H9 (cell line): ENCODE measurements around the gene STON2. TPM values are rescaled to one million over a fixed set of nuclear protein-coding genes. Genes with fewer than 3 reads are reported as not detected.

Source experiments
- DNase-seq: peaks from one replicate; pipeline ENCODE4 v3.0.0-alpha.2; 2017
- H2AFZ ChIP-seq: one replicate; pipeline ENCODE4 v1.6.1; 2013; ENCODE audit warnings: mild to moderate bottlenecking, low read length, control low read depth, moderate library complexity
- H2AK5ac ChIP-seq: 2 replicates; pipeline ENCODE4 v1.6.1; 2013; ENCODE audit warnings: low read length, control low read depth, mixed read lengths; ENCODE audit not compliant: insufficient read length
- H2BK120ac ChIP-seq: one replicate; pipeline ENCODE4 v1.6.1; 2013; ENCODE audit warnings: low read depth, mild to moderate bottlenecking, low read length, control low read depth, inconsistent platforms; ENCODE audit not compliant: poor library complexity, severe bottlenecking
- H2BK12ac ChIP-seq: 2 replicates; pipeline ENCODE4 v1.6.1; 2013; ENCODE audit warnings: low read length, control low read depth, mixed read lengths, low read depth; ENCODE audit not compliant: insufficient read length
- H2BK15ac ChIP-seq: 2 replicates; pipeline ENCODE4 v1.6.1; 2013; ENCODE audit warnings: low read depth, low read length, control low read depth
- H2BK20ac ChIP-seq: one replicate; pipeline ENCODE4 v1.6.1; 2013; ENCODE audit warnings: low read depth, mild to moderate bottlenecking, low read length, control low read depth, inconsistent platforms; ENCODE audit not compliant: poor library complexity, severe bottlenecking
- H2BK5ac ChIP-seq: 2 replicates; pipeline ENCODE4 v1.6.1; 2013; ENCODE audit warnings: low read length, control low read depth, mixed read lengths; ENCODE audit not compliant: insufficient read length
- H3K14ac ChIP-seq: 2 replicates; pipeline ENCODE4 v1.6.1; 2013; ENCODE audit warnings: low read length, control low read depth; ENCODE audit not compliant: insufficient read depth
- H3K18ac ChIP-seq: 2 replicates; pipeline ENCODE4 v1.6.1; 2013; ENCODE audit warnings: low read depth, mild to moderate bottlenecking, mixed read lengths, low read length, control low read depth; ENCODE audit not compliant: insufficient read length
- H3K23ac ChIP-seq: 2 replicates; pipeline ENCODE4 v1.6.1; 2013; ENCODE audit warnings: low read length, control low read depth, mixed read lengths, low read depth; ENCODE audit not compliant: insufficient read length
- H3K23me2 ChIP-seq: 2 replicates; pipeline ENCODE4 v1.6.1; 2013; ENCODE audit warnings: low read depth, mild to moderate bottlenecking, mixed read lengths, low read length, control low read depth; ENCODE audit not compliant: insufficient read length, poor library complexity, severe bottlenecking
- H3K27ac ChIP-seq: 2 replicates; pipeline ENCODE4 v1.5.1; 2013; ENCODE audit warnings: low read length, control low read depth, mixed read lengths, low read depth; ENCODE audit not compliant: insufficient read length
- H3K27me3 ChIP-seq: 2 replicates; pipeline ENCODE4 v1.6.1; 2013; ENCODE audit warnings: low read length, control low read depth, inconsistent platforms; ENCODE audit not compliant: insufficient read depth
- H3K4ac ChIP-seq: 2 replicates; pipeline ENCODE4 v1.6.1; 2013; ENCODE audit warnings: low read depth, mild to moderate bottlenecking, control low read depth, inconsistent platforms, low read length, moderate library complexity
- H3K4me1 ChIP-seq: 2 replicates; pipeline ENCODE4 v1.6.1; 2013; ENCODE audit warnings: low read length, control low read depth, inconsistent platforms; ENCODE audit not compliant: insufficient read depth
- H3K4me2 ChIP-seq: 2 replicates; pipeline ENCODE4 v1.6.1; 2013; ENCODE audit warnings: low read length, control low read depth, mixed read lengths; ENCODE audit not compliant: insufficient read length, insufficient read depth
- H3K56ac ChIP-seq: 2 replicates; pipeline ENCODE4 v1.6.1; 2013; ENCODE audit warnings: low read depth, mild to moderate bottlenecking, mixed read lengths, low read length, control low read depth; ENCODE audit not compliant: insufficient read length
- H3K79me1 ChIP-seq: 2 replicates; pipeline ENCODE4 v1.6.1; 2013; ENCODE audit warnings: low read depth, mild to moderate bottlenecking, moderate library complexity, low read length, control low read depth, inconsistent platforms; ENCODE audit not compliant: insufficient read depth, poor library complexity, severe bottlenecking
- H3K79me2 ChIP-seq: 2 replicates; pipeline ENCODE4 v1.6.1; 2013; ENCODE audit warnings: low read length, control low read depth, inconsistent platforms; ENCODE audit not compliant: insufficient read depth
- H3K9ac ChIP-seq: 2 replicates; pipeline ENCODE4 v1.6.1; 2013; ENCODE audit warnings: low read length, control low read depth, mixed read lengths; ENCODE audit not compliant: insufficient read length; ENCODE audit errors: extremely low read depth
- H3K9me3 ChIP-seq: one replicate; pipeline ENCODE4 v1.6.1; 2013; ENCODE audit warnings: low read depth, low read length, inconsistent platforms; ENCODE audit not compliant: control insufficient read depth
- H3T11ph ChIP-seq: one replicate; pipeline ENCODE4 v1.6.1; 2013; ENCODE audit warnings: mild to moderate bottlenecking, low read length, control low read depth, inconsistent platforms
- H4K20me1 ChIP-seq: one replicate; pipeline ENCODE4 v1.6.1; 2013; ENCODE audit not compliant: control insufficient read depth, insufficient read length, insufficient read depth
- H4K5ac ChIP-seq: 2 replicates; pipeline ENCODE4 v1.6.1; 2013; ENCODE audit warnings: low read depth, mild to moderate bottlenecking, mixed read lengths, low read length, control low read depth; ENCODE audit not compliant: insufficient read length
- H4K8ac ChIP-seq: replicated peaks from 2 replicates; pipeline ENCODE4 v1.6.1; 2013; ENCODE audit warnings: low read length, control low read depth, mixed read lengths, low read depth; ENCODE audit not compliant: insufficient read length
- H4K91ac ChIP-seq: 2 replicates; pipeline ENCODE4 v1.6.1; 2013; ENCODE audit warnings: low read depth, mild to moderate bottlenecking, moderate library complexity, mixed read lengths, low read length, control low read depth; ENCODE audit not compliant: insufficient read length
- H3K27ac Mint-ChIP-seq, 3 experiments: 2 replicates in 2 of 3; 3 replicates in 1 of 3; pipeline ENCODE4 v1.8.0; 2020 to 2021; ENCODE audit warnings: mixed read lengths in 3 of 3, mild to moderate bottlenecking in 1 of 3, moderate library complexity in 1 of 3
- H3K27me3 Mint-ChIP-seq: 2 replicates; pipeline ENCODE4 v1.8.0; 2021; ENCODE audit warnings: low read depth, mild to moderate bottlenecking, moderate library complexity, mixed read lengths
- H3K36me3 Mint-ChIP-seq, 3 experiments: 2 replicates in 2 of 3; 3 replicates in 1 of 3; pipeline ENCODE4 v1.8.0; 2020 to 2021; ENCODE audit warnings: low read depth in 3 of 3, mixed read lengths in 3 of 3; ENCODE audit not compliant: insufficient read depth in 1 of 3
- H3K4me1 Mint-ChIP-seq, 2 experiments: 2 replicates each; pipeline ENCODE4 v1.8.0; 2020; ENCODE audit warnings: mixed read lengths in 2 of 2
- H3K4me3 Mint-ChIP-seq, 2 experiments: 2 replicates in 1 of 2; 3 replicates in 1 of 2; pipeline ENCODE4 v1.8.0; 2020 to 2021; ENCODE audit warnings: mild to moderate bottlenecking in 2 of 2, mixed read lengths in 2 of 2, moderate library complexity in 1 of 2
- H3K9me3 Mint-ChIP-seq, 2 experiments: 2 replicates in 1 of 2; 3 replicates in 1 of 2; pipeline ENCODE4 v1.8.0; 2020; ENCODE audit warnings: mild to moderate bottlenecking in 2 of 2, mixed read lengths in 2 of 2, moderate library complexity in 1 of 2
- WGBS: extraction: QIAGEN DNeasy Blood & Tissue Kit; methylation state at CpG from one replicate; pipeline ENCODE4 v1.1.7; 2013; ENCODE audit warnings: missing lambda C conversion rate, low lambda C conversion rate, mixed read lengths; ENCODE audit not compliant: insufficient read length; ENCODE audit errors: extremely low coverage; 5-methylcytosine and 5-hydroxymethylcytosine counted together
- total RNA-seq: library from RNA; stranded (reverse); gene quantifications from 2 replicates; pipeline ENCODE4 v1.2.1, GENCODE V29; 2021
- TF ChIP-seq, protein P1 (sequence below): fragments of 200-600 bp; sonication (generic); conservative IDR thresholded peaks from 3 replicates; pipeline ENCODE4 v1.8.0; 2021; ENCODE audit warnings: antibody characterized with exemption, mild to moderate bottlenecking

The STON2 gene
- total RNA-seq, 1 experiment from 2014 or later: 62.9 TPM

DNA sequence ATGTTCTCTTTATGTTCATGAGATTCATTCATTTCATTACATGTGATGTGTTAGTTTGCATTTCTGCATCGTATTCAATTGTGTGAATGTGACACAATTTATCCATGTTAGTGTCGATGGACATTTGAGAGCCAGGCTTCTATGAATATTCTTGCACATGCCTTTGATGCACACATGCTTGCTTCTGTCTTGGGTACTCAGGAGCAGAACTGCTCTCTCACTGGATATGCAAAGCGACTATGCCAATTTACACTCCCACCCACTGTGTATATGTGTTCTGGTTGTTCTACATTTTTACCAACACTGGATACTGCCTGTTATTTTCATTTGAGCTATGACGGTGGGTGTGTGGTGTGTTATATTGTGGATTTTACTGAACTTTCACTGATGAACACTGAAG is 95.1 kb downstream of the STON2 start:
- no peak overlapping the region for H3K27ac ChIP-seq
- H3K36me3 Mint-ChIP-seq: no peaks in the 10 kb centered on the region
- H2BK120ac ChIP-seq: no peak overlapping the region
- no peak overlapping the region for H2BK12ac ChIP-seq
- no CpG with 5 or more reads among the region's 4 CpGs for WGBS
- no peaks in the 10 kb centered on the region for H3K9me3 ChIP-seq
- H4K20me1 ChIP-seq: no peaks in the 10 kb centered on the region
- H3K27me3 Mint-ChIP-seq: no peaks in the 10 kb centered on the region
- no peak overlapping the region for H3K14ac ChIP-seq
- H2BK5ac ChIP-seq: no peak overlapping the region
- DNase-seq: no peak
- H3K27me3 ChIP-seq: no peaks in the 10 kb centered on the region
- H3K9ac ChIP-seq: no peak overlapping the region
- TF ChIP-seq, protein P1, sequence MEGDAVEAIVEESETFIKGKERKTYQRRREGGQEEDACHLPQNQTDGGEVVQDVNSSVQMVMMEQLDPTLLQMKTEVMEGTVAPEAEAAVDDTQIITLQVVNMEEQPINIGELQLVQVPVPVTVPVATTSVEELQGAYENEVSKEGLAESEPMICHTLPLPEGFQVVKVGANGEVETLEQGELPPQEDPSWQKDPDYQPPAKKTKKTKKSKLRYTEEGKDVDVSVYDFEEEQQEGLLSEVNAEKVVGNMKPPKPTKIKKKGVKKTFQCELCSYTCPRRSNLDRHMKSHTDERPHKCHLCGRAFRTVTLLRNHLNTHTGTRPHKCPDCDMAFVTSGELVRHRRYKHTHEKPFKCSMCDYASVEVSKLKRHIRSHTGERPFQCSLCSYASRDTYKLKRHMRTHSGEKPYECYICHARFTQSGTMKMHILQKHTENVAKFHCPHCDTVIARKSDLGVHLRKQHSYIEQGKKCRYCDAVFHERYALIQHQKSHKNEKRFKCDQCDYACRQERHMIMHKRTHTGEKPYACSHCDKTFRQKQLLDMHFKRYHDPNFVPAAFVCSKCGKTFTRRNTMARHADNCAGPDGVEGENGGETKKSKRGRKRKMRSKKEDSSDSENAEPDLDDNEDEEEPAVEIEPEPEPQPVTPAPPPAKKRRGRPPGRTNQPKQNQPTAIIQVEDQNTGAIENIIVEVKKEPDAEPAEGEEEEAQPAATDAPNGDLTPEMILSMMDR: no peak
- no peak overlapping the region for H3K27ac Mint-ChIP-seq
- no peaks in the 10 kb centered on the region for H3K9me3 Mint-ChIP-seq
- H3K56ac ChIP-seq: no peak overlapping the region
- H3K23me2 ChIP-seq: no peaks in the 10 kb centered on the region
- no peak overlapping the region for H2BK20ac ChIP-seq
- H3K4me1 ChIP-seq: peaks cover 4% of the 10 kb centered on the region; the same call in 1 of the 2 replicates
- no peak overlapping the region for H4K8ac ChIP-seq
- no peak overlapping the region for H3K18ac ChIP-seq
- H3K4ac ChIP-seq: no peak overlapping the region
- no peak overlapping the region for H2AFZ ChIP-seq
- H3K4me1 Mint-ChIP-seq: peaks cover 25% of the 10 kb centered on the region in 2 experiments
- no peak overlapping the region for H3K23ac ChIP-seq
- H3K4me3 Mint-ChIP-seq: no peak overlapping the region
- no peaks in the 10 kb centered on the region for H3K79me1 ChIP-seq
- no peak overlapping the region for H2AK5ac ChIP-seq
- no peak overlapping the region for H2BK15ac ChIP-seq
- H3K79me2 ChIP-seq: no peaks in the 10 kb centered on the region
- H3T11ph ChIP-seq: no peak overlapping the region
- no peak overlapping the region for H4K5ac ChIP-seq
- no peak overlapping the region for H4K91ac ChIP-seq
- no peak overlapping the region for H3K4me2 ChIP-seq
